Ovary (tissue), 3 donors: Measurements from ENCODE around the gene EID3.

Source experiments
- EP300 ChIP-seq: sonication (generic); formaldehyde crosslinking; IDR thresholded peaks from one replicate; pipeline ENCODE4 v1.6.1; 2017; ENCODE audit warnings: antibody characterized with exemption
- POLR2A ChIP-seq: fragments of 450-650 bp; IDR thresholded peaks from one replicate; pipeline ENCODE4 v1.6.1; 2017; ENCODE audit warnings: antibody characterized with exemption, mild to moderate bottlenecking, moderate library complexity
- TF ChIP-seq, protein P1 (sequence below), 3 donors: fragments of 450-650 bp in 2 of 3; fragments of 200-600 bp in 1 of 3; IDR thresholded peaks; one replicate each; pipeline versions ENCODE4 v1.5.1 to v1.8.0; 2016 to 2022; ENCODE audit warnings: antibody characterized with exemption in 3 of 3, mild to moderate bottlenecking in 1 of 3
- donor health status: DM: no; HTN: no; CAD: no.

DNA sequence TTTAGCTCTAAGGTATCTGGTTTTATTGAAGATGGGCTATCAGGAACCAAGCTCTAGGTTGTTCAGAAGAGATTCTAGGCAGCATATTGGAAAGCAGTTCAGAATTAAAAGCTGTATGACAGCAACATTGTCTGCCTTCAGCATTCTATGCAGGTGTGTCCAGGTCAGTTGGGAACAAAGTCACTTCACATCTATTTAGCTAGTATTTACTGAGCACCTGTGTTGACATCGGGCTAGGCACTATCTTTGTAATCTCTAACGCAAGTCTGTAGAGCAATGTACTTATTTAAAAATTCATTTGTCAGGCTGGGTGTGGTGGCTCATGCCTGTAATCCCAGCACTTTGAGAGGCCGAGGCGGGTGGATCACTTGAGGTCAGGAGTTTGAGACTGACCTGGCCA is 6.8 kb upstream of the EID3 start:
- TF ChIP-seq, protein P1, sequence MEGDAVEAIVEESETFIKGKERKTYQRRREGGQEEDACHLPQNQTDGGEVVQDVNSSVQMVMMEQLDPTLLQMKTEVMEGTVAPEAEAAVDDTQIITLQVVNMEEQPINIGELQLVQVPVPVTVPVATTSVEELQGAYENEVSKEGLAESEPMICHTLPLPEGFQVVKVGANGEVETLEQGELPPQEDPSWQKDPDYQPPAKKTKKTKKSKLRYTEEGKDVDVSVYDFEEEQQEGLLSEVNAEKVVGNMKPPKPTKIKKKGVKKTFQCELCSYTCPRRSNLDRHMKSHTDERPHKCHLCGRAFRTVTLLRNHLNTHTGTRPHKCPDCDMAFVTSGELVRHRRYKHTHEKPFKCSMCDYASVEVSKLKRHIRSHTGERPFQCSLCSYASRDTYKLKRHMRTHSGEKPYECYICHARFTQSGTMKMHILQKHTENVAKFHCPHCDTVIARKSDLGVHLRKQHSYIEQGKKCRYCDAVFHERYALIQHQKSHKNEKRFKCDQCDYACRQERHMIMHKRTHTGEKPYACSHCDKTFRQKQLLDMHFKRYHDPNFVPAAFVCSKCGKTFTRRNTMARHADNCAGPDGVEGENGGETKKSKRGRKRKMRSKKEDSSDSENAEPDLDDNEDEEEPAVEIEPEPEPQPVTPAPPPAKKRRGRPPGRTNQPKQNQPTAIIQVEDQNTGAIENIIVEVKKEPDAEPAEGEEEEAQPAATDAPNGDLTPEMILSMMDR (IDR thresholded peaks at IDR 0.05), result no peak
- no peak for TF ChIP-seq POLR2A
- no peak for TF ChIP-seq EP300
